SK-N-SH treated with all-trans-retinoic acid at 6 μM for 48 hours (cell line): ENCODE data around the gene RAP1GAP.

ENCODE experiments used
- ATAC-seq: fragments of 200-7000 bp; cut with Tn5 transposase; 3 replicates; pipeline ENCODE4 v1.9.1; 2020; ENCODE audit warnings: mild to moderate bottlenecking, moderate library complexity
- ARNTL ChIP-seq: fragments of 450-650 bp; formaldehyde crosslinking; IDR thresholded peaks from 2 replicates; pipeline ENCODE4 v1.5.0; 2020; ENCODE audit warnings: low read depth, mild to moderate bottlenecking, moderate library complexity, borderline replicate concordance
- BACH2 ChIP-seq: fragments of 250-450 bp; sonication (Bioruptor Pico); IDR thresholded peaks from 2 replicates; pipeline ENCODE4 v1.9.0; 2021; ENCODE audit warnings: mild to moderate bottlenecking, borderline replicate concordance
- CSDC2 ChIP-seq: fragments of 250-450 bp; sonication (Bioruptor Pico); IDR thresholded peaks from 2 replicates; pipeline ENCODE4 v1.5.0; 2020; ENCODE audit warnings: mild to moderate bottlenecking, moderate library complexity
- CSRNP3 ChIP-seq: fragments of 250-450 bp; sonication (Bioruptor Pico); IDR thresholded peaks from 2 replicates; pipeline ENCODE4 v1.5.1; 2021; ENCODE audit warnings: mild to moderate bottlenecking, moderate library complexity
- ISL1 ChIP-seq: fragments of 250-450 bp; sonication (Bioruptor Pico); IDR thresholded peaks from 2 replicates; pipeline ENCODE4 v2.1.2; 2022; ENCODE audit warnings: mild to moderate bottlenecking, moderate library complexity
- OSR1 ChIP-seq: fragments of 250-450 bp; sonication (Bioruptor Pico); IDR thresholded peaks from 2 replicates; pipeline ENCODE4 v1.8.0; 2022; ENCODE audit warnings: moderate library complexity, mild to moderate bottlenecking, inconsistent platforms
- PATZ1 ChIP-seq: fragments of 250-450 bp; sonication (Bioruptor Pico); IDR thresholded peaks from 2 replicates; pipeline ENCODE4 v1.8.0; 2020; ENCODE audit warnings: mild to moderate bottlenecking, moderate library complexity, borderline replicate concordance
- POU6F1 ChIP-seq: fragments of 250-450 bp; sonication (Bioruptor Pico); IDR thresholded peaks from 2 replicates; pipeline ENCODE4 v1.8.0; 2021; ENCODE audit warnings: low read depth, mild to moderate bottlenecking, moderate library complexity, borderline replicate concordance
- PPARA ChIP-seq: fragments of 250-450 bp; sonication (Bioruptor Pico); IDR thresholded peaks from 2 replicates; pipeline ENCODE4 v1.5.0; 2020; ENCODE audit warnings: mild to moderate bottlenecking, borderline replicate concordance
- RARB ChIP-seq: fragments of 250-450 bp; sonication (Bioruptor Pico); IDR thresholded peaks from 2 replicates; pipeline ENCODE4 v1.8.0; 2021; ENCODE audit warnings: mild to moderate bottlenecking, moderate library complexity
- SNAI2 ChIP-seq: fragments of 250-450 bp; sonication (Bioruptor Pico); IDR thresholded peaks from 2 replicates; pipeline ENCODE4 v1.5.0; 2020; ENCODE audit warnings: mild to moderate bottlenecking, moderate library complexity
- TCF4 ChIP-seq: fragments of 250-450 bp; sonication (Bioruptor Pico); IDR thresholded peaks from 2 replicates; pipeline ENCODE4 v1.8.0; 2021; ENCODE audit warnings: mild to moderate bottlenecking, moderate library complexity, borderline replicate concordance
- TOX ChIP-seq: fragments of 250-450 bp; sonication (Bioruptor Pico); IDR thresholded peaks from 2 replicates; pipeline ENCODE4 v1.8.0; 2021; ENCODE audit warnings: mild to moderate bottlenecking, moderate library complexity, borderline replicate concordance
- ZC3H10 ChIP-seq: fragments of 250-450 bp; sonication (Bioruptor Pico); IDR thresholded peaks from 2 replicates; pipeline ENCODE4 v1.5.1; 2021; ENCODE audit warnings: mild to moderate bottlenecking, moderate library complexity
- ZFP3 ChIP-seq: fragments of 250-450 bp; sonication (Bioruptor Pico); IDR thresholded peaks from 2 replicates; pipeline ENCODE4 v1.5.0; 2020; ENCODE audit warnings: mild to moderate bottlenecking, moderate library complexity
- ZFP30 ChIP-seq: fragments of 450-650 bp; formaldehyde crosslinking; IDR thresholded peaks from 2 replicates; pipeline ENCODE4 v1.5.0; 2022; ENCODE audit warnings: mild to moderate bottlenecking, moderate library complexity
- ZNF8 ChIP-seq: fragments of 450-650 bp; formaldehyde crosslinking; IDR thresholded peaks from 2 replicates; pipeline ENCODE4 v1.5.0; 2020; ENCODE audit warnings: mild to moderate bottlenecking, moderate library complexity
- TF ChIP-seq, protein P1 (sequence below): fragments of 250-450 bp; sonication (Bioruptor Pico); IDR thresholded peaks from 2 replicates; pipeline ENCODE4 v1.5.0; 2020; ENCODE audit warnings: mild to moderate bottlenecking, moderate library complexity

RAP1GAP gene

DNA sequence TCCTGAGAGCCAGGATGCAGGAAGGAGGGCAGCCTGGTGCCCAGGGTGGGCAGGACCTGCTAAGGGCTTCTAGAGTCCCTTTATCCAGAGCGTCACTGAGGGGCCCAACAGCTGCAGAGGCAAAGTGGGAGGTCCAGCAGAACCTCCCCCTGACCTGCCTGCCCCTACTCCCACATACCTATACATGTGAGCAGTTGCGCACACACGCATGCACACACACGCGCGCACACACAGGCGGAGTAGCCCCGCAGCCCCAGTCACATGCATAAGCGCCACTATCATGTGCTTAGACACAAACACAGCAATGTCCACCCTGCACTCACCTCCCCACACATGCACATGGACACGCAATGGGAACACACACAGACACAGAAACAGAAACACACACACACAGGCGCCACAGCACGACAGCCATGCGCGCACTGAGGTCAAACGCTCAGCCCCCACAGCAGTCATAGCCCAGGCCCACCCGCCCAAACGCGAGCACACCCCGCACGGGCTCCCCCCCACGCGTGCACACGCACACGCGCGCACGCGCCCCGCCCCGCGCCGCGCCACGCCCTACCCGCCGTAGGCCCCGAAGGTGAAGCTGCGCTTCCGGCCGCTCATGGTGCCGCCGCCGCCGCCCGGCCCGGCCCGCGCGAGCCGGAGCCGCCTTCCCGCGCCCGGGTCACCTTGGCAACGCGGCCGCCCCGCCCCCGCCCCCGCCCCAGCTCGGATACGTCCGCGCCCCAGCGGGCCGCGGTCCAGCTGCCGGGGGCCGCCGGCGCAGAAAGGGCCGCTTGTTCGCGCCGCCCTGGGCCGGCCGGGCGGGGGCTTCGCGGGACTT is 17.7 kb downstream of the RAP1GAP start:
- ATAC-seq, result no peak
- TF ChIP-seq ARNTL (CRISPR knock-in tag) (no peak), RARB (CRISPR knock-in tag) (no peak), OSR1 (CRISPR knock-in tag) (no peak), CSDC2 (CRISPR knock-in tag) (no peak), ZNF8 (no peak), CSRNP3 (CRISPR knock-in tag) (no peak)
- TF ChIP-seq, protein P1, sequence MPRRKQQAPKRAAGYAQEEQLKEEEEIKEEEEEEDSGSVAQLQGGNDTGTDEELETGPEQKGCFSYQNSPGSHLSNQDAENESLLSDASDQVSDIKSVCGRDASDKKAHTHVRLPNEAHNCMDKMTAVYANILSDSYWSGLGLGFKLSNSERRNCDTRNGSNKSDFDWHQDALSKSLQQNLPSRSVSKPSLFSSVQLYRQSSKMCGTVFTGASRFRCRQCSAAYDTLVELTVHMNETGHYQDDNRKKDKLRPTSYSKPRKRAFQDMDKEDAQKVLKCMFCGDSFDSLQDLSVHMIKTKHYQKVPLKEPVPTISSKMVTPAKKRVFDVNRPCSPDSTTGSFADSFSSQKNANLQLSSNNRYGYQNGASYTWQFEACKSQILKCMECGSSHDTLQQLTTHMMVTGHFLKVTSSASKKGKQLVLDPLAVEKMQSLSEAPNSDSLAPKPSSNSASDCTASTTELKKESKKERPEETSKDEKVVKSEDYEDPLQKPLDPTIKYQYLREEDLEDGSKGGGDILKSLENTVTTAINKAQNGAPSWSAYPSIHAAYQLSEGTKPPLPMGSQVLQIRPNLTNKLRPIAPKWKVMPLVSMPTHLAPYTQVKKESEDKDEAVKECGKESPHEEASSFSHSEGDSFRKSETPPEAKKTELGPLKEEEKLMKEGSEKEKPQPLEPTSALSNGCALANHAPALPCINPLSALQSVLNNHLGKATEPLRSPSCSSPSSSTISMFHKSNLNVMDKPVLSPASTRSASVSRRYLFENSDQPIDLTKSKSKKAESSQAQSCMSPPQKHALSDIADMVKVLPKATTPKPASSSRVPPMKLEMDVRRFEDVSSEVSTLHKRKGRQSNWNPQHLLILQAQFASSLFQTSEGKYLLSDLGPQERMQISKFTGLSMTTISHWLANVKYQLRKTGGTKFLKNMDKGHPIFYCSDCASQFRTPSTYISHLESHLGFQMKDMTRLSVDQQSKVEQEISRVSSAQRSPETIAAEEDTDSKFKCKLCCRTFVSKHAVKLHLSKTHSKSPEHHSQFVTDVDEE (CRISPR knock-in tag), result no peak

GRCh38 chr1:21650400-21650799 is 18.8 kb downstream of the RAP1GAP start:
- TF ChIP-seq PPARA (CRISPR knock-in tag) (no peak), OSR1 (CRISPR knock-in tag) (no peak), CSDC2 (CRISPR knock-in tag) (no peak), PATZ1 (CRISPR knock-in tag) (no peak), TCF4 (CRISPR knock-in tag) (no peak), RARB (CRISPR knock-in tag) (no peak), ZFP3 (no peak), ISL1 (no peak), BACH2 (CRISPR knock-in tag) (no peak), CSRNP3 (CRISPR knock-in tag) (no peak), ZFP30 (CRISPR knock-in tag) (no peak), SNAI2 (CRISPR knock-in tag) (no peak), ZC3H10 (CRISPR knock-in tag) (no peak), TOX (CRISPR knock-in tag) (no peak), POU6F1 (CRISPR knock-in tag) (no peak)
- TF ChIP-seq, protein P1 (CRISPR knock-in tag), result no peak
- no peak for ATAC-seq
